Subcutaneous abdominal adipose tissue (tissue), 5 donors: ENCODE results near the gene SERAC1.
"Not testable (repeated sequence)": the region's sequence is repeated elsewhere in the genome, so short reads cannot be mapped to it uniquely, and the experiment has no call there.

ENCODE experiments used
- H3K27ac ChIP-seq: one replicate; pipeline ENCODE4 v1.7.0; 2013; ENCODE audit warnings: low read depth, mild to moderate bottlenecking, inconsistent platforms, low read length, moderate library complexity
- H3K27me3 ChIP-seq, 5 donors: one replicate each; pipeline ENCODE4 v1.7.0; 2013; ENCODE audit warnings: low read length in 5 of 5, inconsistent platforms in 1 of 5; ENCODE audit not compliant: control insufficient read depth in 5 of 5, insufficient read depth in 4 of 5
- H3K36me3 ChIP-seq, 5 donors: one replicate each; pipeline ENCODE4 v1.7.0; 2013; ENCODE audit warnings: low read length in 5 of 5; ENCODE audit not compliant: control insufficient read depth in 5 of 5, insufficient read depth in 5 of 5
- H3K4me1 ChIP-seq, 5 donors: one replicate each; pipeline ENCODE4 v1.7.0; 2013; ENCODE audit warnings: low read length in 5 of 5, mild to moderate bottlenecking in 3 of 5, moderate library complexity in 1 of 5; ENCODE audit not compliant: control insufficient read depth in 5 of 5, insufficient read depth in 5 of 5
- H3K4me3 ChIP-seq, 5 donors: one replicate each; pipeline ENCODE4 v1.7.0; 2013; ENCODE audit warnings: low read length in 5 of 5, low read depth in 1 of 5
- H3K9ac ChIP-seq, 5 donors: one replicate each; pipeline ENCODE4 v1.7.0; 2013; ENCODE audit warnings: low read length in 5 of 5, mild to moderate bottlenecking in 4 of 5, moderate library complexity in 3 of 5
- H3K9me3 ChIP-seq, 5 donors: one replicate each; pipeline ENCODE4 v1.7.0; 2013; ENCODE audit warnings: low read length in 5 of 5; ENCODE audit not compliant: control insufficient read depth in 5 of 5
- donor health status: healthy.
- donor health status: healthy.
- donor health status: healthy.
- donor health status: healthy.
- donor health status: healthy.

SERAC1 gene

DNA sequence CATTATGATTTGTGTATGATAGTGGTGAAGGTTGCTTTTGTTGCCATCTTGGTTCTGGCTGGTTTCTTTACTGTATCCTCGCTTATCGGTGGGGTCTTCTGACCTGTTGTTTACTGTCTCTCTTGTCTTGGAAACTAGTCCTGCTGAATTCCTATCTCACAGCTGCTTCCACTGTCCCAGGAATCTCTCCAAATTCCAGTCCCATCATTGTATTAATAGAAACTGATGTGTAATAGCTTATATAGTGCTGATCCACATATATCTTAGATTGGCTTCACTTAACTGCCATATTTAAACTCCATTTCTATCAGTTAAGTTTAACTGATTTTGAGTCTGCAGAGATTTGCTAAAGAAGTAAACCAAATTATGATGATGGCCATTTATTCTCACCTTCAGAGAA is 6.0 kb upstream of the SERAC1 start:
- H3K9ac ChIP-seq = no peak overlapping the region
- H3K36me3 ChIP-seq = peaks cover 0 to 5% (median 0%) of the 10 kb centered on the region in 5 donors
- no peak overlapping the region for H3K4me3 ChIP-seq
- no peaks in the 10 kb centered on the region for H3K9me3 ChIP-seq
- H3K27ac ChIP-seq = no peak overlapping the region
- no peaks in the 10 kb centered on the region for H3K27me3 ChIP-seq
- H3K4me1 ChIP-seq = peaks cover 0 to 22% (median 12%) of the 10 kb centered on the region in 5 donors

DNA sequence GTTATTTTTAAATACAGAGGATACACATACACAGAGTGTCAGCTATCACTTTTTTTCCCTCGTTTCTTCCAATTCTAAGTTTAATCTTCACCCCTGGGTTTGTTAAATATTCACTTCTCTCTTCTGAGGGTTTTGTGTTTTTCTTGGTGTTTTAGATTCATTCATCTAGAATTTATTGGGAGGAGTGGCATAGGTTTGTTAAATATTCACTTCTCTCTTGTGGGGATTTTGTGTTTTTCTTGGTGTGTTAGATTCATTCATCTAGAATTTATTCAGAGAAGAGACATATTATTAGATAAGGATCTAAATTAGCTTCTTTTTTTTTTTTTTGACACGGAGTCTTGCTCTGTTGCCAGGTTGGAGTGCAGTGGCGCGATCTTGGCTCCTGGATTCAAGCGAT is 3.9 kb upstream of the SERAC1 start:
- H3K9ac ChIP-seq = no peak overlapping the region
- no peak overlapping the region for H3K4me3 ChIP-seq
- no peaks in the 10 kb centered on the region for H3K9me3 ChIP-seq
- H3K27ac ChIP-seq = no peak overlapping the region
- H3K36me3 ChIP-seq = peaks cover 0 to 5% (median 0%) of the 10 kb centered on the region in 5 donors
- no peaks in the 10 kb centered on the region for H3K27me3 ChIP-seq
- peaks cover 0 to 30% (median 26%) of the 10 kb centered on the region in 5 donors for H3K4me1 ChIP-seq

DNA sequence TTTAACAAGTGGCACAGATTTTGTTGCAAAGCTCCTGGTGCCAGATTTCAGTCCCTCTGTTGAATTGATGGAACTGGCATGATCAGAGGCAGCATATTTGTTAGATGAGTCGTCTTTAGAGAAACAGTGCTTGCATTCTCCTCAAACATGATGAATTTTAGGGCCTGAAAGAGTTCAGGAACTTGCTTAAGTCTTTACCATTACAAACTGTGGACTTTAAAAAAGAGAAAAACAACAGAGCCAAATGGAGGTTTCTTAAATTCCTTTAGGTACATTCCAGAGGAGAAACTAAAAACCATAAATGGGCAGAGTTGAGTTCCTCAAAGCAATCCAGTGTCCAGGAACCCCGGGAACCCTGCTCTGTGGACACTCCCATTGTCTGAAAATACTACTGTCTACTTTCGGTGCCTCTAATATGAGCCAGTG is 2.6 kb upstream of the SERAC1 start:
- peaks cover 0 to 35% (median 31%) of the 10 kb centered on the region in 5 donors for H3K4me1 ChIP-seq

DNA sequence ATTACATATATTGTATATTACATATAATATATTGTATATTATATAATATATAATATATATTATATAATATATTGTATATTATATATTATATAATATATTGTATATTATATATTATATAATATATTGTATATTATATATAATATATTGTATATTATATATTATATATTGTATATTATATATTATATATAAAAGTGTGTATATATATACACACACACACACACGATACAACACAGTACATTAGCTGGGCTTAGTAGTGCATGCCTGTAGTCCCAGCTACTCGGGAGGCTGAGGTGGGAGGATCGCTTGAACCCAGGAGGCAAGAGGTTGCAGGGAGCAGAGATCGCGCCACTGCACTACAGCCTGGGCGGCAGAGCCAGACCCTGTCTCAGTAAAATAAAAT is 1.6 kb upstream of the SERAC1 start:
- H3K9me3 ChIP-seq, H3K36me3 ChIP-seq, H3K9ac ChIP-seq, H3K4me3 ChIP-seq, H3K27me3 ChIP-seq: not testable (repeated sequence)
- H3K27ac ChIP-seq = peak overlapping the region; percentile 7
- peaks cover 0 to 31% (median 26%) of the 10 kb centered on the region in 5 donors for H3K4me1 ChIP-seq

More for the DNA sequence above, 2.6 kb upstream of the SERAC1 start:
- Histone ChIP-seq H3K27me3 (no peaks in the 10 kb centered on the region), H3K9me3 (no peaks in the 10 kb centered on the region), H3K36me3 (peaks cover 0 to 5% (median 0%) of the 10 kb centered on the region in 5 donors), H3K27ac (peak overlapping the region; percentile 67), H3K9ac (peak overlapping the region in 1 of 5 donors; percentile 53), H3K4me3 (no peak overlapping the region)

DNA sequence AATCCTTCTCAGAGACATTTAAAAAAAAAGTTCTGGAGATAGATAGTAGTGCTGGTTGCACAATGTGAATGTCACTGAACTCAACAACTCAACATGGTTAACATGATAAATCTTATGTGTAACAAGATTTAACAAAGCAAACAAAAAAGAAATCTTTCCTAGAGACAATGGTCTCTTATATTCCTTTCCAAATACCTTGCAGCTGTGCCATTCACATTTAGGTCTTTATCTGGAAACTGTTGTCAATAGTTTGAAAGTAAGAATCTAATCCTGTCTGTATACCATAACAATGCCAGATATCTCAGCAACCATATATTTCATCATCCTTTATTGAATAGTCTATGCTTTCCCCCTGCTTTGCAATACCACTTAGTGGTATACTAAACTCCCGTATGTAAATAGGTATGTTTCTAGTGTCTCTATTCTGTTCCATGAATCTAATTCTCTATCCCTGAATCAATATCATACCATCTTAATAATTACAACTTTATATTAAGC is 2.1 kb downstream of the SERAC1 start:
- H3K4me1 ChIP-seq = peaks cover 0 to 21% (median 19%) of the 10 kb centered on the region in 5 donors
- H3K27ac ChIP-seq = no peak overlapping the region
- no peaks in the 10 kb centered on the region for H3K36me3 ChIP-seq
- no peaks in the 10 kb centered on the region for H3K9me3 ChIP-seq
- H3K4me3 ChIP-seq = no peak overlapping the region
- H3K27me3 ChIP-seq = no peaks in the 10 kb centered on the region
- H3K9ac ChIP-seq = no peak overlapping the region

DNA sequence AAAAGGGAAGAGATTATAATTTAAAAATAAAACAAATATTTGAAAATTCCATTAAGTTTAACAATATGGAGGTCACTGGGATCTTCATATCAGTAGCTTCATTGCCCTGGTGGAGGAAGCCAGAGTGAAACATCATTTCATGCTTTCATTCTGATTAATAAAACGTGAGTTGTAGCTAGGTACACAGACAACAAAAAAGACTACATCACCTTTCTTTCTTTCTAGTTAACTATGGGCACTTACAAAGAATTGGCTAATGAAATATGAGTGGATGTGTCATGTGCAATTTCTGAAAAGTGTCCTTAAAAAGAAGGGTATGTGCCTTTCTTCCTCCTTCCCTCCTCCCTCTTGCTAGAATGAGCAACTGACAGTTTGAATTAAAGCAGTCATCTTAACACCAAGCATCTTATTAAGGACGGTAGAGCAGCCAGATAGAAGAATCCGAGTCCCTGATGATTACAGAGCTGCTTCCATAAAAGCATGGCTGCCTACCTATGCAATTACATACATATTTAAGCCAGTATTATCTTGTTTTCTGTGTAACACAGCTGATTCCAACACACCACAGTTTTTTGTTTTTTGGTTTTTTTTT is 3.4 kb downstream of the SERAC1 start:
- Histone ChIP-seq H3K27me3 (no peaks in the 10 kb centered on the region), H3K9ac (no peak overlapping the region), H3K4me1 (peaks cover 0 to 19% (median 11%) of the 10 kb centered on the region in 5 donors), H3K27ac (no peak overlapping the region), H3K36me3 (no peaks in the 10 kb centered on the region), H3K4me3 (no peak overlapping the region), H3K9me3 (no peaks in the 10 kb centered on the region)

DNA sequence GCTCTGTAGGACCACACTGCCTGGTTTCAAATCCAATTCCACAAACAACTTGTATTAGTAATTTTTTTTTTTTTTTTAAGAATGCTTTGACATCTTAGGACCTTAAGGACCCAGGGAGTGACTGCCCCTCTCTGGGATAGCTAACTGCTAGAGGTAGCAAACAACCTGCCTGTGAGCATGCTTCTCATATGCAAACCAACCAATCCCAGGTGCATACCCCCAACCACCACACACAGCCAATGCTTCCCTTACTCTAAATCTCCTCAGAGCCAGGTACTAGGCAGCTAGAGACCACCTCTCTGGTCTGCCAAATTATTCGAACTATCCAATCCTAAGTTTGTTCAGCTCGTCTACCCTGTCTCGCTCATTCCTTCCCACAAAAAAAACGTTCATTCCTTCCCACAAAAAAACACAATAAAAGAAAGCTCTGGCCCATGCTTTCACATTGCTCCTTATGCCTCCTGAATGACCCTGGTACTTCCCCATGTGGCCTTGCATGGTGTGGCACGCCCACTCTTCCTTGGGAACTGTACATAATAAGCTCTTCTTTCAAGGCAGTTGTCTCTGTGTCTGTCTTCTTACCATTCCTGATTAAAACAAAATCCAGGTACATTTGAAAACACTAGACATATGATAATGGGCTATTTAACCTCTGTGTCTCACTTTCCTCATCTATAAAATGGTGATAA is 6.4 kb downstream of the SERAC1 start:
- Histone ChIP-seq H3K4me1 (peaks cover 0 to 2% (median under 1%) of the 10 kb centered on the region in 5 donors), H3K4me3 (no peak overlapping the region), H3K36me3 (peaks cover 0 to 7% (median 0%) of the 10 kb centered on the region in 5 donors), H3K9me3 (no peaks in the 10 kb centered on the region), H3K27me3 (no peaks in the 10 kb centered on the region), H3K27ac (no peak overlapping the region), H3K9ac (no peak overlapping the region)

DNA sequence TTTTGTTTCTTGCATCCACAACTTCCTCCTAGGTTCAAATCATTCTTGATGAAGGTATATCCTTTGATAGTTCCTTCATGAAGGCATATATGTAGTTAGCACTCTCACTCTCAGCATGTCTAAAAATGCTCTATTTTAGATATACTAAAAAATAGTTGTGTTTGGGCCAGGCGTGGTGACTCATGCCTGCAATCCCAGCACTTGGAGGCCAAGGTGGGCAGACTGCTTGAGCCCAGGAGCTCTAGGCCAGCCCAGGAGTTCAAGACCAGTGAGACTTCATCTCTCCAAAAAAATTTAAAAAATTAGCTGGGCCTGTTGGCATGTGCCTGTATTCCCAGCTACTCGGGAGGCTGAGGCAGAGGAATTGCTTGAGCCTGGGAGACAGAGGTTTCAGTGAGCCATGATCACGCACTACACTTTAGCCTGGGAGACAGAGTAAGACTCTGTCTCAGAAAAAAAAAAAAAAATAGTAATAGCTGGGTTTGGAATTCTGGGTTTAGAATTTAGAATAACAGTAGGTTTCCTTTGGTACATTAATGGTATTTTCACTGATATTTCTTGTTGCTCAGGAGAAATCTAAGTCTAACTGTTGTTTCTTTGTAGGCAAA is 7.0 kb downstream of the SERAC1 start:
- peaks cover 0 to 7% (median 0%) of the 10 kb centered on the region in 5 donors for H3K36me3 ChIP-seq
- no peaks in the 10 kb centered on the region for H3K27me3 ChIP-seq
- no peak overlapping the region for H3K4me3 ChIP-seq
- H3K27ac ChIP-seq = no peak overlapping the region
- no peaks in the 10 kb centered on the region for H3K4me1 ChIP-seq
- H3K9me3 ChIP-seq = no peaks in the 10 kb centered on the region
- no peak overlapping the region for H3K9ac ChIP-seq

DNA sequence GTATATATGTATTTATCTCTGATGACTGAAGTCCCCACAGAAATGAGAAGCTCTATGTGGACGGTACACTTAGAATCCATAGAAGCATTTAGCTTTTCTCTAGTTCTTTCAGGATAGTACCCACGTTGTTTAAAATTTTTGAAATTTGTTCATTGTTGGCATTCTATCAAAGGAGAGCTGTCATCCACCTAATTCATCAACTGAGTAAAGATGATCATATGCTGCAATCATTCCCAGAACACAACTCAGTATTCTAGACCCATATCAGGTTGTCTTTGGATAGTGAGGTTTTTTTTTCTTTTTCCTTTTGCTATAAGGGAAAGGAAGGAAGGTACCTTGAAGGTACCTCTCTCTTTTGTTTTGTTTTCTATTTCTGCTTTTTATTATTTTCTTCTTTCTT is 9.3 kb downstream of the SERAC1 start:
- H3K9ac ChIP-seq = no peak overlapping the region
- H3K4me3 ChIP-seq = no peak overlapping the region
- no peak overlapping the region for H3K27ac ChIP-seq
- H3K4me1 ChIP-seq = peaks cover 0 to 10% (median 0%) of the 10 kb centered on the region in 5 donors
- H3K27me3 ChIP-seq = no peaks in the 10 kb centered on the region
- H3K36me3 ChIP-seq = peaks cover 0 to 7% (median 0%) of the 10 kb centered on the region in 5 donors
- no peaks in the 10 kb centered on the region for H3K9me3 ChIP-seq

DNA sequence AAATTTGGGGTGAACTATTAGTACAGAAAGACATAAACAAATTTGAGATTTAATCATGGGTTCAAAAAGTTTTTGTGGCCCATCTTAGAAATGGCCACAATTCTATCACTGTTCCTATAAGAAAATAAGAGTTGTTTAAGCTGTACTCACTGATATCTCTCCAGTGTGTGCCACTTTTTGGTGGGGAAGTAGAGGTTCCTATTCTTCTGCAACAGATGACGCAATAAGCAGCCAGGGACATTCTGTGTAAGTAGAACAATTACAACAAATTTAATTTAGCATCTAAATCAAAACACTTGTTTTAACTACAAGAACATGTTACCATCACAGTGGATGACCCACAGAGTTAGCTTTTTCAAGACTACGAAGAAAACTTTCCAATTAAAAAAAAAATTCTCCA is 9.9 kb downstream of the SERAC1 start:
- no peaks in the 10 kb centered on the region for H3K27me3 ChIP-seq
- H3K4me3 ChIP-seq = no peak overlapping the region
- no peaks in the 10 kb centered on the region for H3K9me3 ChIP-seq
- H3K4me1 ChIP-seq = peaks cover 0 to 10% (median 0%) of the 10 kb centered on the region in 5 donors
- H3K27ac ChIP-seq = no peak overlapping the region
- no peak overlapping the region for H3K9ac ChIP-seq
- peaks cover 0 to 7% (median 0%) of the 10 kb centered on the region in 5 donors for H3K36me3 ChIP-seq
